Measurements from ENCODE around the gene KIAA1328. TPM values are rescaled to one million over a fixed set of nuclear protein-coding genes. Genes with fewer than 3 reads are reported as not detected.

The KIAA1328 gene
- total and polyA plus RNA-seq, 7 donors = 1.3 to 4.4 (median 3.5) TPM

GRCh38 chr18:37265382-37265781 is 436.5 kb downstream of the KIAA1328 start:
- WGBS, 3 donors = 50 to 52% (median 52%) methylated on average over 2 of the region's 2 CpGs
- intact Hi-C loops (cut with DNase I) = no loop called here
- DNase-seq (no peak), ATAC-seq (no peak)
- Histone ChIP-seq H3K4me1 (no peaks in the 10 kb centered on the region), H3K27ac (no peak overlapping the region), H3K9me3 (no peaks in the 10 kb centered on the region), H3K36me3 (ENCODE audit: insufficient read depth in 1 of 2, low read depth in 1 of 2) (no peaks in the 10 kb centered on the region), H3K4me3 (no peak overlapping the region), H3K27me3 (ENCODE audit: insufficient read depth in 3 of 3, low read length in 2 of 3) (peaks cover 0 to 10% (median 5%) of the 10 kb centered on the region in 3 donors)
- TF ChIP-seq, protein P1, sequence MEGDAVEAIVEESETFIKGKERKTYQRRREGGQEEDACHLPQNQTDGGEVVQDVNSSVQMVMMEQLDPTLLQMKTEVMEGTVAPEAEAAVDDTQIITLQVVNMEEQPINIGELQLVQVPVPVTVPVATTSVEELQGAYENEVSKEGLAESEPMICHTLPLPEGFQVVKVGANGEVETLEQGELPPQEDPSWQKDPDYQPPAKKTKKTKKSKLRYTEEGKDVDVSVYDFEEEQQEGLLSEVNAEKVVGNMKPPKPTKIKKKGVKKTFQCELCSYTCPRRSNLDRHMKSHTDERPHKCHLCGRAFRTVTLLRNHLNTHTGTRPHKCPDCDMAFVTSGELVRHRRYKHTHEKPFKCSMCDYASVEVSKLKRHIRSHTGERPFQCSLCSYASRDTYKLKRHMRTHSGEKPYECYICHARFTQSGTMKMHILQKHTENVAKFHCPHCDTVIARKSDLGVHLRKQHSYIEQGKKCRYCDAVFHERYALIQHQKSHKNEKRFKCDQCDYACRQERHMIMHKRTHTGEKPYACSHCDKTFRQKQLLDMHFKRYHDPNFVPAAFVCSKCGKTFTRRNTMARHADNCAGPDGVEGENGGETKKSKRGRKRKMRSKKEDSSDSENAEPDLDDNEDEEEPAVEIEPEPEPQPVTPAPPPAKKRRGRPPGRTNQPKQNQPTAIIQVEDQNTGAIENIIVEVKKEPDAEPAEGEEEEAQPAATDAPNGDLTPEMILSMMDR (IDR thresholded peaks at IDR 0.05) = no peak

- ATAC-seq = no peak
- no peak for DNase-seq
- Histone ChIP-seq H3K27me3 (ENCODE audit: insufficient read depth in 3 of 3, low read length in 2 of 3) (peaks cover 0 to 8% (median 5%) of the 10 kb centered on the region in 3 donors), H3K4me1 (no peaks in the 10 kb centered on the region), H3K27ac (no peak overlapping the region), H3K4me3 (no peak overlapping the region), H3K36me3 (ENCODE audit: insufficient read depth in 1 of 2, low read depth in 1 of 2) (no peaks in the 10 kb centered on the region), H3K9me3 (no peaks in the 10 kb centered on the region)
- intact Hi-C loops (cut with DNase I) = no loop called here
- WGBS, 3 donors = 21 to 30% (median 23%) methylated on average over 13 of the region's 13 CpGs
- TF ChIP-seq, protein P1 (IDR thresholded peaks at IDR 0.05) = no peak
Observed at GRCh38 chr18:37266290-37266689, 437.4 kb downstream of the KIAA1328 start.

DNA sequence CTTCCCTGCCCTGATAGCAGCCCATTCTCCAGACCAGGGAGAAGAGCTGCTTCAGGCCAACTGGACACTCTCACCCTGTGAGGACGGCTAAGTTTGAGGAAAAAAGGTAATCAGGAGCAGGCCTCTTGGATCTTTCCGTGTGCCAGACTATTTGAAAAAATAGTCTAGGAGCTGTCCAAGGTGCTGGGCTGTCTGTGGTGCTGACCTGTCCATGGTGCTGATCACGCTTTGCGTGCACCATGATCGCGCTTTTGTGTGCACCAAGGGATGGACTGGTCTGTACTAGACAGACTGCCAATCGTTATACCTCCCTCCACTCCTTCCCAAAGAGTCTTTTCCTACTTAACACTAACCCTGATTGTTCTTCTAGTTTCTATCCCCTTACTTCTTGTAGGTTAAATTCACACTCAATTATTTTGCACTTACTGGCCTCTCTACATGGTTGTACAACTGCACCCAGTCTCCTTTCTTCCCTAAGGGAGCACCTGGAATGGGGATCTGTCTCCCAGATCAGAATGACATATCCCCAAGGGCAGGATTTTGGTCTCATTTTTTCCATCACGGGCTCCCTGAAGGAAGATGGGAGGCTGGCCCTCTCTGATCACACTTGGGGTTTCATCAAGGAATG is 441.2 kb downstream of the KIAA1328 start:
- intact Hi-C loops (cut with DNase I) = no loop called here
- DNase-seq = no peak
- WGBS, 3 donors = 13 to 17% (median 17%) methylated on average over 8 of the region's 8 CpGs

DNA sequence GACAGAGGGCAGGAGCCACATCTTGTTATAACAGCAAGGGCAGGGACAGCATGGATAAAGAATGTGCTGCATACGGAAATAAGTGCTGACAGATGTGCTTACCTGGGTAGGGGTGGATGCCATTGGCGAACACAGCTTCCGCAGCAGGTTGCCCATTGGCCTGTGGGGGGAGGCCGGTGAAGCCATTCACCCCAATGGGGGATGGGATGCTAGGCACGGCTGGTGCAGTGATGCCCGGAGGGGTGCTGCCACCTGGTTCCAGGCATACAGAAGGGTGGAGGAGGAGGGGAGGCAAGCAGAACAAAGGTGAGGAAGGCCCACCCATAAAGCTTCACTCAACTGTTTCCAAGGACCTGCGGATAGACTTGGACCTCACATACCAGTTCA is 441.7 kb downstream of the KIAA1328 start:
- no peak overlapping the region for H3K27ac ChIP-seq
- intact Hi-C loops (cut with DNase I) = no loop called here
- WGBS, 3 donors = 73 to 85% (median 85%) methylated on average over 7 of the region's 7 CpGs
- TF ChIP-seq, protein P1 (IDR thresholded peaks at IDR 0.05) = no peak
- H3K27me3 ChIP-seq (ENCODE audit: insufficient read depth in 3 of 3, low read length in 2 of 3) = peaks cover 0 to 28% (median 13%) of the 10 kb centered on the region in 3 donors
- H3K9me3 ChIP-seq = no peaks in the 10 kb centered on the region
- H3K4me1 ChIP-seq = no peaks in the 10 kb centered on the region
- DNase-seq = no peak
- H3K36me3 ChIP-seq (ENCODE audit: insufficient read depth in 1 of 2, low read depth in 1 of 2) = no peaks in the 10 kb centered on the region
- no peak for ATAC-seq
- no peak overlapping the region for H3K4me3 ChIP-seq

More for the DNA sequence above, 441.2 kb downstream of the KIAA1328 start:
- H3K4me3 ChIP-seq = no peak overlapping the region
- no peaks in the 10 kb centered on the region for H3K36me3 ChIP-seq (ENCODE audit: insufficient read depth in 1 of 2, low read depth in 1 of 2)
- ATAC-seq = no peak
- peaks cover 0 to 23% (median 9%) of the 10 kb centered on the region in 3 donors for H3K27me3 ChIP-seq (ENCODE audit: insufficient read depth in 3 of 3, low read length in 2 of 3)
- H3K4me1 ChIP-seq = no peaks in the 10 kb centered on the region
- H3K27ac ChIP-seq = no peak overlapping the region
- H3K9me3 ChIP-seq = no peaks in the 10 kb centered on the region
- TF ChIP-seq, protein P1 (IDR thresholded peaks at IDR 0.05) = no peak

DNA sequence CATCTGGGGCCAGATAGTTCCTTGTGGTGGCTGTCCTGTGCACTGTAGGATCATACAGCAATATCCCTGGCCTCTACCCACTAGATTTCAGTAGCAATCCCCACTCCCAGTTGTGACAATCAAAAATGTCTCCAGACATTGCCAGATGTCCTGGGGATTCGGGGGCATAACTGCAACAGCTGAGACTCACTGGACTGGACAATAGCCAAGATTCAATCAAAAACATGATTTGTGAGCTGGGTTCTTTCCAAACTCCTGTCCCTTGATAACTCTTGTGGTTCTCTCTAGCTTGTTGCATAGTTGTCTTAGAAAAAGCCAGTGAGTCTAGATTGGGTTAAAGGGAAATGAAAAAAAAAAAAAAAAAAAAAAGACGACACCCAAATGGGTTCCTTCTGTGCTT is 443.3 kb downstream of the KIAA1328 start:
- H3K9me3 ChIP-seq = no peaks in the 10 kb centered on the region
- no peaks in the 10 kb centered on the region for H3K36me3 ChIP-seq (ENCODE audit: insufficient read depth in 1 of 2, low read depth in 1 of 2)
- ATAC-seq = no peak
- H3K4me3 ChIP-seq = no peak overlapping the region
- WGBS, 3 donors = 19 to 35% (median 26%) methylated on average over 2 of the region's 2 CpGs
- H3K27ac ChIP-seq = no peak overlapping the region
- H3K27me3 ChIP-seq (ENCODE audit: insufficient read depth in 3 of 3, low read length in 2 of 3) = peaks cover 0 to 43% (median 18%) of the 10 kb centered on the region in 3 donors
- no peaks in the 10 kb centered on the region for H3K4me1 ChIP-seq
- intact Hi-C loops (cut with DNase I) = no loop called here
- TF ChIP-seq, protein P1 (IDR thresholded peaks at IDR 0.05) = no peak
- no peak for DNase-seq

All from psoas muscle (tissue), 8 donors.